ENCODE data around the gene UBE2I. TPM values are rescaled to one million over a fixed set of nuclear protein-coding genes. Genes with fewer than 3 reads are reported as not detected.

UBE2I gene
- total RNA-seq, 2 experiments from 2014 or later = 122 to 323 TPM

DNA sequence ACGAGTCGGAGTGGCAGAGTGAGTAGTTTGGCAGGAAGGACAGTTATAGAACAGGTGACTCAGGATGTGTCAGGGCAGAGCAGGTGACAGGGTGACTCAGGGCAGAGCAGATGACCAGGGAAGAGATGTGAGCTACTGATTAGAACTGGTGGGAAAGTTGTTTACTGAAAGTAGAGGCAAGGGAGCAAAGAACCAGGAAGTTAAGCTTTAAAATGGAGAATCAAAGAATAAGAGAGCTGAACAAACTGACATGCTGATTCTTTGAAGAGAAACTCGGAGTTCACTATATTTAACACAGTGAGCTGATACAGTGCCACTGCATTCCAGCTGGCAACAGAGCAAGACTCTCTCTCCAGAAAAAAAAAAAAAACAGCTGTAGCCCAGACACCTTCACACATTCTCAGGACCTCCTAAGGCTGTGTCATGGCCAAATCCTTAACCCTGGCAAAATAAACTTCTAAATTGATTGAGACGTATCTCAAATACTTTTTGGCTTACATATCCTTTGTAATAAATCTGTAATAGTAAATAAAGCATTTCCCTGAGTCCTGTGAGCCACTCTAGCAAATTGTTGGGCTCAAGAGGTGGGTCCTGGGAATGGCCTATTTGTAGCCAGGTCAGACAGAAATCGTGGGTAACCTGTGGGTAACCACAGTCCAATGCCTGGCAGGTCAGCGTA is 12.3 kb upstream of the UBE2I start:
- Histone ChIP-seq H3K27ac (ENCODE audit: low read depth, low read length, poor library complexity, severe bottlenecking) (peak overlapping the region; percentile 60), H3K4me3 (ENCODE audit: low read depth, low read length, poor library complexity, severe bottlenecking) (peak overlapping the region; percentile 22), H3K4me2 (ENCODE audit: low read length) (peak overlapping the region; percentile 68), H3K9me2 (ENCODE audit: insufficient read depth, low read length) (no peaks in the 10 kb centered on the region), H2AFZ (ENCODE audit: low read length) (peak overlapping the region; percentile 82), H3K9me3 (ENCODE audit: low read length) (no peaks in the 10 kb centered on the region), H3K79me2 (ENCODE audit: insufficient read depth, low read depth, low read length) (no peaks in the 10 kb centered on the region), H3K4me1 (ENCODE audit: insufficient read depth, low read length, poor library complexity, severe bottlenecking) (peaks cover 23% of the 10 kb centered on the region), H4K20me1 (ENCODE audit: insufficient read depth, low read length) (no peaks in the 10 kb centered on the region), H3K36me3 (ENCODE audit: insufficient read depth, low read length) (no peaks in the 10 kb centered on the region)
- no peak for TF ChIP-seq EZH2phosphoT487 (IDR thresholded peaks at IDR 0.05; ENCODE audit: borderline replicate concordance, low read depth, low read length)
- no peak for TF ChIP-seq CTCF (conservative IDR thresholded peaks at IDR 0.05; ENCODE audit: low read length)
- no TSS peak for BruUV-seq (replicated peaks)
- POLR2A ChIA-PET = no interaction called here
- peak; percentile 60 for DNase-seq (ENCODE audit: low spot score)
- intact Hi-C loops (cut with micrococcal nuclease; ENCODE audit: unreplicated experiment) = no loop called here
- CTCF ChIA-PET (ENCODE audit: unreplicated experiment) = no interaction called here

- DNase-seq (ENCODE audit: low spot score) = no peak
- H3K4me1 ChIP-seq (ENCODE audit: insufficient read depth, low read length, poor library complexity, severe bottlenecking) = peaks cover 31% of the 10 kb centered on the region
- no peak overlapping the region for H3K4me2 ChIP-seq (ENCODE audit: low read length)
- no peak for TF ChIP-seq CTCF (conservative IDR thresholded peaks at IDR 0.05; ENCODE audit: low read length)
- no peak for TF ChIP-seq EZH2phosphoT487 (IDR thresholded peaks at IDR 0.05; ENCODE audit: borderline replicate concordance, low read depth, low read length)
- no peak overlapping the region for H3K4me3 ChIP-seq (ENCODE audit: low read depth, low read length, poor library complexity, severe bottlenecking)
- H3K9me2 ChIP-seq (ENCODE audit: insufficient read depth, low read length) = no peaks in the 10 kb centered on the region
- CTCF ChIA-PET (ENCODE audit: unreplicated experiment) = no interaction called here
- no peak overlapping the region for H3K27ac ChIP-seq (ENCODE audit: low read depth, low read length, poor library complexity, severe bottlenecking)
- POLR2A ChIA-PET = no interaction called here
- H4K20me1 ChIP-seq (ENCODE audit: insufficient read depth, low read length) = no peaks in the 10 kb centered on the region
- no TSS peak for BruUV-seq (replicated peaks)
- no peak overlapping the region for H2AFZ ChIP-seq (ENCODE audit: low read length)
- H3K9me3 ChIP-seq (ENCODE audit: low read length) = no peaks in the 10 kb centered on the region
- H3K36me3 ChIP-seq (ENCODE audit: insufficient read depth, low read length) = no peaks in the 10 kb centered on the region
- intact Hi-C loops (cut with micrococcal nuclease; ENCODE audit: unreplicated experiment) = no loop called here
- H3K79me2 ChIP-seq (ENCODE audit: insufficient read depth, low read depth, low read length) = no peaks in the 10 kb centered on the region
Observed at GRCh38 chr16:1298406-1298805, 11.0 kb upstream of the UBE2I start.

GRCh38 chr16:1299012-1299867 is 10.2 kb upstream of the UBE2I start:
- Histone ChIP-seq H2AFZ (ENCODE audit: low read length) (no peak overlapping the region), H3K27ac (ENCODE audit: low read depth, low read length, poor library complexity, severe bottlenecking) (no peak overlapping the region), H3K4me1 (ENCODE audit: insufficient read depth, low read length, poor library complexity, severe bottlenecking) (peaks cover 39% of the 10 kb centered on the region), H3K4me2 (ENCODE audit: low read length) (no peak overlapping the region), H3K36me3 (ENCODE audit: insufficient read depth, low read length) (no peaks in the 10 kb centered on the region), H3K79me2 (ENCODE audit: insufficient read depth, low read depth, low read length) (no peaks in the 10 kb centered on the region), H3K9me3 (ENCODE audit: low read length) (no peaks in the 10 kb centered on the region), H3K9me2 (ENCODE audit: insufficient read depth, low read length) (no peaks in the 10 kb centered on the region), H4K20me1 (ENCODE audit: insufficient read depth, low read length) (no peaks in the 10 kb centered on the region), H3K4me3 (ENCODE audit: low read depth, low read length, poor library complexity, severe bottlenecking) (no peak overlapping the region)
- DNase-seq (ENCODE audit: low spot score) = no peak
- intact Hi-C loops (cut with micrococcal nuclease; ENCODE audit: unreplicated experiment) = no loop called here
- ChIA-PET CTCF (ENCODE audit: unreplicated experiment) (no interaction called here), POLR2A (no interaction called here)
- TF ChIP-seq CTCF (conservative IDR thresholded peaks at IDR 0.05; ENCODE audit: low read length) (no peak), EZH2phosphoT487 (IDR thresholded peaks at IDR 0.05; ENCODE audit: borderline replicate concordance, low read depth, low read length) (no peak)
- BruUV-seq (replicated peaks) = no TSS peak

All from OCI-LY7 (cell line).